Gastrocnemius medialis (tissue), 4 donors: Measurements from ENCODE around the gene RBM47.

ENCODE experiments used
- CTCF ChIP-seq, 5 experiments: fragments of 450-650 bp in 3 of 5; fragments of 200-600 bp in 2 of 5; sonication (generic) in 2 of 5; IDR thresholded peaks in 4 of 5; conservative IDR thresholded peaks in 1 of 5; 1 replicate in 4 of 5; 2 replicates in 1 of 5; pipeline ENCODE4 v1.5.1; 2016 to 2019; ENCODE audit warnings: antibody characterized with exemption in 5 of 5, mild to moderate bottlenecking in 3 of 5, moderate library complexity in 3 of 5
- POLR2A ChIP-seq, 2 donors: fragments of 450-650 bp; IDR thresholded peaks; one replicate each; pipeline ENCODE4 v1.6.1; 2017; ENCODE audit warnings: antibody characterized with exemption in 2 of 2, mild to moderate bottlenecking in 2 of 2, moderate library complexity in 2 of 2

GRCh38 chr4:40548256-40548655, 81.4 kb downstream of the RBM47 start:
- TF ChIP-seq CTCF (IDR thresholded peaks at IDR 0.05 in 4 of 5, conservative IDR thresholded peaks at IDR 0.05 in 1 of 5) (no peak), POLR2A (IDR thresholded peaks at IDR 0.05) (no peak)
